HG03571 (cell line): ENCODE results near the gene VEGFB.
A peak's percentile ranks its signal among the peaks of the same experiment; 100 is the strongest.

Experiments
- ATAC-seq: cut with Tn5 transposase; IDR thresholded peaks from one replicate; pipeline ENCODE4 v1.9.1; 2021; ENCODE audit not compliant: unreplicated experiment

The VEGFB gene

GRCh38 chr11:64245797-64246620 lies 11.6 kb downstream of the VEGFB start:
- no peak for ATAC-seq

- ATAC-seq = peak; percentile 5
Measured at GRCh38 chr11:64246621-64246870, 12.2 kb downstream of the VEGFB start.

GRCh38 chr11:64246871-64247728 lies 12.7 kb downstream of the VEGFB start, which contains the start of gene PPP1R14B:
Gene PPP1R14B, minus strand, starts transcription at chr11:64246943. Its CDS starts 270 bp downstream, at chr11:64246673.
- ATAC-seq = peak; percentile 34

- no peak for ATAC-seq
Measured at GRCh38 chr11:64247729-64248531, 13.5 kb downstream of the VEGFB start.

GRCh38 chr11:64248578-64248977 lies 14.2 kb downstream of the VEGFB start:
- ATAC-seq = no peak

GRCh38 chr11:64249038-64249437 lies 14.7 kb downstream of the VEGFB start:
- no peak for ATAC-seq

- no peak for ATAC-seq
Measured at GRCh38 chr11:64249563-64250414, 15.4 kb downstream of the VEGFB start.

GRCh38 chr11:64250415-64251015 lies 16.1 kb downstream of the VEGFB start:
- ATAC-seq = no peak

GRCh38 chr11:64251016-64251752 lies 16.8 kb downstream of the VEGFB start, which contains the start of gene PLCB3:
Gene PLCB3, plus strand, starts transcription at chr11:64251530. Its CDS starts 120 bp downstream, at chr11:64251650.
- ATAC-seq = no peak

GRCh38 chr11:64251753-64252002 lies 17.3 kb downstream of the VEGFB start:
- ATAC-seq = no peak

GRCh38 chr11:64252003-64252872 lies 17.9 kb downstream of the VEGFB start:
- ATAC-seq = no peak

GRCh38 chr11:64253043-64253442 lies 18.7 kb downstream of the VEGFB start:
- no peak for ATAC-seq

GRCh38 chr11:64253481-64253880 lies 19.1 kb downstream of the VEGFB start:
- ATAC-seq = no peak

GRCh38 chr11:64254326-64254725 lies 19.9 kb downstream of the VEGFB start:
- no peak for ATAC-seq

- ATAC-seq = no peak
Measured at GRCh38 chr11:64255135-64256128, 21.0 kb downstream of the VEGFB start.

- no peak for ATAC-seq
Measured at GRCh38 chr11:64256300-64256699, 21.9 kb downstream of the VEGFB start.

GRCh38 chr11:64258356-64258755 lies 24.0 kb downstream of the VEGFB start:
- ATAC-seq = no peak
